ENCODE measurements around the gene PCNX2. TPM values are rescaled to one million over a fixed set of nuclear protein-coding genes. Genes with fewer than 3 reads are reported as not detected.

The PCNX2 gene
- total RNA-seq, 2 experiments from 2014 or later: 17.8 to 18.5 TPM

GRCh38 chr1:232998646-232999045 is 296.9 kb downstream of the PCNX2 start:
- ChIA-PET POLR2A (no interaction called here), CTCF (no interaction called here)
- H3K27ac Mint-ChIP-seq: no peak overlapping the region
- DNase-seq: no peak
- no peaks in the 10 kb centered on the region for H3K4me1 Mint-ChIP-seq (ENCODE audit: low read depth)
- H3K4me3 Mint-ChIP-seq: no peak overlapping the region
- H3K27me3 Mint-ChIP-seq: no peaks in the 10 kb centered on the region
- intact Hi-C loops (cut with micrococcal nuclease): no loop called here
- peaks cover 72% of the 10 kb centered on the region for H3K36me3 Mint-ChIP-seq
- H3K9me3 Mint-ChIP-seq: peaks cover 17% of the 10 kb centered on the region

- Mint-ChIP-seq H3K9me3 (peaks cover 17% of the 10 kb centered on the region), H3K4me1 (ENCODE audit: low read depth) (no peaks in the 10 kb centered on the region), H3K4me3 (no peak overlapping the region), H3K27me3 (no peaks in the 10 kb centered on the region), H3K27ac (no peak overlapping the region), H3K36me3 (peaks cover 72% of the 10 kb centered on the region)
- ChIA-PET POLR2A (no interaction called here), CTCF (no interaction called here)
- DNase-seq: no peak
- intact Hi-C loops (cut with micrococcal nuclease): no loop called here
These were observed 297.4 kb downstream of the PCNX2 start for GRCh38 chr1:232998138-232998537.

GRCh38 chr1:232996143-232996542 is 299.4 kb downstream of the PCNX2 start:
- Mint-ChIP-seq H3K36me3 (peaks cover 75% of the 10 kb centered on the region), H3K9me3 (peaks cover 18% of the 10 kb centered on the region), H3K4me1 (ENCODE audit: low read depth) (no peaks in the 10 kb centered on the region), H3K27me3 (no peaks in the 10 kb centered on the region), H3K4me3 (no peak overlapping the region), H3K27ac (no peak overlapping the region)
- ChIA-PET POLR2A (no interaction called here), CTCF (interaction anchor here (0.6 kb wide), 1 partner anchor 1107 kb away, joined by 5 read pairs; no protein-coding TSS in a partner anchor)
- intact Hi-C loops (cut with micrococcal nuclease): no loop called here
- DNase-seq: no peak

- DNase-seq: no peak
- ChIA-PET CTCF (interaction anchor here (0.6 kb wide), 1 partner anchor 1106 kb away, joined by 5 read pairs; no protein-coding TSS in a partner anchor), POLR2A (no interaction called here)
- intact Hi-C loops (cut with micrococcal nuclease): no loop called here
- H3K27ac Mint-ChIP-seq: no peak overlapping the region
- no peaks in the 10 kb centered on the region for H3K27me3 Mint-ChIP-seq
- peaks cover 18% of the 10 kb centered on the region for H3K9me3 Mint-ChIP-seq
- H3K4me1 Mint-ChIP-seq (ENCODE audit: low read depth): no peaks in the 10 kb centered on the region
- no peak overlapping the region for H3K4me3 Mint-ChIP-seq
- peaks cover 70% of the 10 kb centered on the region for H3K36me3 Mint-ChIP-seq
These were observed 300.3 kb downstream of the PCNX2 start for GRCh38 chr1:232995189-232995588.

- ChIA-PET POLR2A (no interaction called here), CTCF (no interaction called here)
- Mint-ChIP-seq H3K9me3 (peaks cover 18% of the 10 kb centered on the region), H3K4me3 (no peak overlapping the region), H3K27me3 (no peaks in the 10 kb centered on the region), H3K27ac (no peak overlapping the region), H3K36me3 (peaks cover 61% of the 10 kb centered on the region), H3K4me1 (ENCODE audit: low read depth) (no peaks in the 10 kb centered on the region)
- intact Hi-C loops (cut with micrococcal nuclease): no loop called here
- no peak for DNase-seq
These were observed 302.0 kb downstream of the PCNX2 start for GRCh38 chr1:232993555-232993954.

- peaks cover 48% of the 10 kb centered on the region for H3K36me3 Mint-ChIP-seq
- peaks cover 18% of the 10 kb centered on the region for H3K9me3 Mint-ChIP-seq
- no peaks in the 10 kb centered on the region for H3K27me3 Mint-ChIP-seq
- CTCF ChIA-PET: no interaction called here
- no peak for DNase-seq
- intact Hi-C loops (cut with micrococcal nuclease): no loop called here
- POLR2A ChIA-PET: no interaction called here
- H3K4me1 Mint-ChIP-seq (ENCODE audit: low read depth): no peaks in the 10 kb centered on the region
- no peak overlapping the region for H3K27ac Mint-ChIP-seq
- no peak overlapping the region for H3K4me3 Mint-ChIP-seq
These were observed 303.3 kb downstream of the PCNX2 start for GRCh38 chr1:232992227-232992626.

- Mint-ChIP-seq H3K36me3 (peaks cover 39% of the 10 kb centered on the region), H3K4me3 (no peak overlapping the region), H3K27ac (no peak overlapping the region), H3K4me1 (ENCODE audit: low read depth) (no peaks in the 10 kb centered on the region), H3K9me3 (peaks cover 18% of the 10 kb centered on the region), H3K27me3 (no peaks in the 10 kb centered on the region)
- ChIA-PET POLR2A (no interaction called here), CTCF (no interaction called here)
- DNase-seq: no peak
- intact Hi-C loops (cut with micrococcal nuclease): no loop called here
These were observed 304.3 kb downstream of the PCNX2 start for GRCh38 chr1:232991238-232991637.

GRCh38 chr1:232990176-232991128 is 305.1 kb downstream of the PCNX2 start:
- Mint-ChIP-seq H3K4me1 (ENCODE audit: low read depth) (no peaks in the 10 kb centered on the region), H3K27me3 (no peaks in the 10 kb centered on the region), H3K27ac (no peak overlapping the region), H3K36me3 (peaks cover 34% of the 10 kb centered on the region), H3K9me3 (peaks cover 18% of the 10 kb centered on the region), H3K4me3 (no peak overlapping the region)
- ChIA-PET POLR2A (no interaction called here), CTCF (no interaction called here)
- intact Hi-C loops (cut with micrococcal nuclease): no loop called here
- DNase-seq: no peak

GRCh38 chr1:232988572-232989040 is 306.9 kb downstream of the PCNX2 start:
- intact Hi-C loops (cut with micrococcal nuclease): no loop called here
- H3K4me3 Mint-ChIP-seq: no peak overlapping the region
- ChIA-PET CTCF (no interaction called here), POLR2A (no interaction called here)
- H3K4me1 Mint-ChIP-seq (ENCODE audit: low read depth): no peaks in the 10 kb centered on the region
- no peak overlapping the region for H3K27ac Mint-ChIP-seq
- H3K9me3 Mint-ChIP-seq: peaks cover 4% of the 10 kb centered on the region
- H3K27me3 Mint-ChIP-seq: no peaks in the 10 kb centered on the region
- no peak for DNase-seq
- H3K36me3 Mint-ChIP-seq: peaks cover 19% of the 10 kb centered on the region

GRCh38 chr1:232987774-232988140 is 307.8 kb downstream of the PCNX2 start:
- Mint-ChIP-seq H3K4me1 (ENCODE audit: low read depth) (no peaks in the 10 kb centered on the region), H3K36me3 (peaks cover 11% of the 10 kb centered on the region), H3K27ac (no peak overlapping the region), H3K9me3 (no peaks in the 10 kb centered on the region), H3K4me3 (no peak overlapping the region), H3K27me3 (no peaks in the 10 kb centered on the region)
- no peak for DNase-seq
- intact Hi-C loops (cut with micrococcal nuclease): no loop called here
- ChIA-PET POLR2A (no interaction called here), CTCF (no interaction called here)

GRCh38 chr1:232987046-232987773 is 308.3 kb downstream of the PCNX2 start:
- ChIA-PET POLR2A (no interaction called here), CTCF (no interaction called here)
- no peak for DNase-seq
- H3K27ac Mint-ChIP-seq: no peak overlapping the region
- no peaks in the 10 kb centered on the region for H3K27me3 Mint-ChIP-seq
- H3K9me3 Mint-ChIP-seq: no peaks in the 10 kb centered on the region
- intact Hi-C loops (cut with micrococcal nuclease): no loop called here
- no peaks in the 10 kb centered on the region for H3K4me1 Mint-ChIP-seq (ENCODE audit: low read depth)
- H3K36me3 Mint-ChIP-seq: peaks cover 9% of the 10 kb centered on the region
- no peak overlapping the region for H3K4me3 Mint-ChIP-seq

GRCh38 chr1:232986527-232986922 is 309.0 kb downstream of the PCNX2 start:
- intact Hi-C loops (cut with micrococcal nuclease): no loop called here
- DNase-seq: no peak
- Mint-ChIP-seq H3K4me3 (no peak overlapping the region), H3K9me3 (no peaks in the 10 kb centered on the region), H3K27ac (no peak overlapping the region), H3K4me1 (ENCODE audit: low read depth) (no peaks in the 10 kb centered on the region), H3K27me3 (no peaks in the 10 kb centered on the region), H3K36me3 (peaks cover 3% of the 10 kb centered on the region)
- CTCF ChIA-PET: no interaction called here
- POLR2A ChIA-PET: no interaction called here

Data from activated CD4-positive, alpha-beta memory T cell treated with anti-CD3 and anti-CD28 coated beads for 36 hours (primary cell).